HEK293 (cell line): ENCODE measurements around the gene NARS2.

Experiments
- CTCF ChIP-seq: fragments of 450-650 bp; formaldehyde crosslinking; IDR thresholded peaks from 2 replicates; pipeline ENCODE4 v1.5.1; 2016; ENCODE audit warnings: missing biosample characterization, missing genetic modification characterization
- TCF7L2 ChIP-seq: IDR thresholded peaks from 2 replicates; pipeline ENCODE4 v1.6.1; 2011; ENCODE audit warnings: low read depth, mild to moderate bottlenecking, inconsistent platforms, low read length, moderate library complexity, borderline replicate concordance
- ZBTB21 ChIP-seq: fragments of 450-650 bp; formaldehyde crosslinking; IDR thresholded peaks from 2 replicates; pipeline ENCODE4 v1.5.1; 2017; ENCODE audit warnings: missing biosample characterization, missing genetic modification characterization
- ZNF514 ChIP-seq: fragments of 450-650 bp; formaldehyde crosslinking; IDR thresholded peaks from 2 replicates; pipeline ENCODE4 v1.5.1; 2016; ENCODE audit warnings: missing biosample characterization, missing genetic modification characterization
- ZNF571 ChIP-seq: fragments of 450-650 bp; formaldehyde crosslinking; IDR thresholded peaks from 2 replicates; pipeline ENCODE4 v1.5.0; 2017; ENCODE audit warnings: missing biosample characterization, missing genetic modification characterization
- ZNF626 ChIP-seq: fragments of 450-650 bp; sonication (Bioruptor Pico); formaldehyde crosslinking; IDR thresholded peaks from 2 replicates; pipeline ENCODE4 v1.5.1; 2018; ENCODE audit warnings: missing biosample characterization, missing genetic modification characterization, inconsistent platforms
- ZNF629 ChIP-seq: fragments of 450-650 bp; formaldehyde crosslinking; IDR thresholded peaks from 2 replicates; pipeline ENCODE4 v1.5.1; 2017; ENCODE audit warnings: missing biosample characterization, missing genetic modification characterization
- ZNF707 ChIP-seq: fragments of 450-650 bp; formaldehyde crosslinking; IDR thresholded peaks from 2 replicates; pipeline ENCODE4 v1.5.1; 2016; ENCODE audit warnings: missing biosample characterization, missing genetic modification characterization
- ZXDB ChIP-seq: fragments of 450-650 bp; formaldehyde crosslinking; IDR thresholded peaks from 2 replicates; pipeline ENCODE4 v1.5.1; 2016; ENCODE audit warnings: missing biosample characterization, missing genetic modification characterization
- TF ChIP-seq, protein P1 (sequence below): fragments of 450-650 bp; formaldehyde crosslinking; IDR thresholded peaks from 2 replicates; pipeline ENCODE4 v1.5.1; 2016; ENCODE audit warnings: missing biosample characterization, missing genetic modification characterization
- TF ChIP-seq, protein P2 (sequence below): fragments of 450-650 bp; formaldehyde crosslinking; IDR thresholded peaks from 2 replicates; pipeline ENCODE4 v1.5.1; 2016; ENCODE audit warnings: missing biosample characterization, missing genetic modification characterization

DNA sequence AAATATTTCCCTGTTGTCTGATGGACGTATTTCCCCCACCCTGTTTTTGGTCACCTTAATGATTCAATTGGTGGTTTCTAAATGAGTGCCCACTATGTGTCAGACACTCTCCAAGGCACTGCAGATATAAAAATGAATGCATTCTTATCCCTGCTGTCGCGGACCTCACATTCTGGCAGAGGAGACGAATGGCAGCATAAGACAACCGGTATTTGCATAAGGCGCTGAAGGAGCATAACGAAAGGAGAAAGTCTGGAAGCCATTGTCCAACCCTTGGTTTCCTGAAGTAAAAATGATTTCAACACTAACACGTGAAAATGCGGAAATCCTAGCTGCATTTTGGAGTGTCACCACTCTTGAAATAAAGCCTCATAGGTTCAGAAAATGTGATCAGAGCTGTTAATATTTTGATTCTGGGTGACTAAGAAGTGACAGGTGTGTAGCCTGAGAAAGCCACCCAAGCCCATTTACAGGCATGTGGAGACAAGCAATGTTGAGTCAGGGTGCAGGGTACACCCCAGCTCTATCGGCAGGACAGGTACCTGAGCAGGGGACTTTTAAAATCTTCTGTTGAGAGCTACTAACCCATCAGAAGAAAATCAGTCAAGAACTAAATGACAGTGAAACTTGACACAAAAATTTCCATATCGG is 146.9 kb downstream of the NARS2 start:
- TF ChIP-seq ZNF707 (tag by site-specific recombination), result no peak
- TF ChIP-seq CTCF, result no peak
- TF ChIP-seq ZNF626 (tag by site-specific recombination), result no peak
- no peak for TF ChIP-seq ZNF571 (tag by site-specific recombination)
- no peak for TF ChIP-seq TCF7L2
- no peak for TF ChIP-seq ZNF514
- TF ChIP-seq, protein P1, sequence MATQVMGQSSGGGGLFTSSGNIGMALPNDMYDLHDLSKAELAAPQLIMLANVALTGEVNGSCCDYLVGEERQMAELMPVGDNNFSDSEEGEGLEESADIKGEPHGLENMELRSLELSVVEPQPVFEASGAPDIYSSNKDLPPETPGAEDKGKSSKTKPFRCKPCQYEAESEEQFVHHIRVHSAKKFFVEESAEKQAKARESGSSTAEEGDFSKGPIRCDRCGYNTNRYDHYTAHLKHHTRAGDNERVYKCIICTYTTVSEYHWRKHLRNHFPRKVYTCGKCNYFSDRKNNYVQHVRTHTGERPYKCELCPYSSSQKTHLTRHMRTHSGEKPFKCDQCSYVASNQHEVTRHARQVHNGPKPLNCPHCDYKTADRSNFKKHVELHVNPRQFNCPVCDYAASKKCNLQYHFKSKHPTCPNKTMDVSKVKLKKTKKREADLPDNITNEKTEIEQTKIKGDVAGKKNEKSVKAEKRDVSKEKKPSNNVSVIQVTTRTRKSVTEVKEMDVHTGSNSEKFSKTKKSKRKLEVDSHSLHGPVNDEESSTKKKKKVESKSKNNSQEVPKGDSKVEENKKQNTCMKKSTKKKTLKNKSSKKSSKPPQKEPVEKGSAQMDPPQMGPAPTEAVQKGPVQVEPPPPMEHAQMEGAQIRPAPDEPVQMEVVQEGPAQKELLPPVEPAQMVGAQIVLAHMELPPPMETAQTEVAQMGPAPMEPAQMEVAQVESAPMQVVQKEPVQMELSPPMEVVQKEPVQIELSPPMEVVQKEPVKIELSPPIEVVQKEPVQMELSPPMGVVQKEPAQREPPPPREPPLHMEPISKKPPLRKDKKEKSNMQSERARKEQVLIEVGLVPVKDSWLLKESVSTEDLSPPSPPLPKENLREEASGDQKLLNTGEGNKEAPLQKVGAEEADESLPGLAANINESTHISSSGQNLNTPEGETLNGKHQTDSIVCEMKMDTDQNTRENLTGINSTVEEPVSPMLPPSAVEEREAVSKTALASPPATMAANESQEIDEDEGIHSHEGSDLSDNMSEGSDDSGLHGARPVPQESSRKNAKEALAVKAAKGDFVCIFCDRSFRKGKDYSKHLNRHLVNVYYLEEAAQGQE (tag by site-specific recombination), result no peak
- TF ChIP-seq ZBTB21 (tag by site-specific recombination), result no peak
- no peak for TF ChIP-seq ZXDB (tag by site-specific recombination)
- TF ChIP-seq ZNF629 (tag by site-specific recombination), result no peak
- TF ChIP-seq, protein P2, sequence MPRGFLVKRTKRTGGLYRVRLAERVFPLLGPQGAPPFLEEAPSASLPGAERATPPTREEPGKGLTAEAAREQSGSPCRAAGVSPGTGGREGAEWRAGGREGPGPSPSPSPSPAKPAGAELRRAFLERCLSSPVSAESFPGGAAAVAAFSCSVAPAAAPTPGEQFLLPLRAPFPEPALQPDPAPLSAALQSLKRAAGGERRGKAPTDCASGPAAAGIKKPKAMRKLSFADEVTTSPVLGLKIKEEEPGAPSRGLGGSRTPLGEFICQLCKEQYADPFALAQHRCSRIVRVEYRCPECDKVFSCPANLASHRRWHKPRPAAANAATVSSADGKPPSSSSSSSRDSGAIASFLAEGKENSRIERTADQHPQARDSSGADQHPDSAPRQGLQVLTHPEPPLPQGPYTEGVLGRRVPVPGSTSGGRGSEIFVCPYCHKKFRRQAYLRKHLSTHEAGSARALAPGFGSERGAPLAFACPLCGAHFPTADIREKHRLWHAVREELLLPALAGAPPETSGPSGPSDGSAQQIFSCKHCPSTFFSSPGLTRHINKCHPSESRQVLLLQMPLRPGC (tag by site-specific recombination), result no peak
